Uterus (tissue), 2 donors: ENCODE results near the gene GAREM2.

Experiments used
- POLR2A ChIP-seq, 2 donors: fragments of 450-650 bp; IDR thresholded peaks; one replicate each; pipeline ENCODE4 v1.6.1; 2016; ENCODE audit warnings: antibody characterized with exemption in 2 of 2, mild to moderate bottlenecking in 1 of 2, moderate library complexity in 1 of 2
- TF ChIP-seq, protein P1 (sequence below), 4 experiments: fragments of 200-600 bp in 2 of 4; fragments of 450-650 bp in 2 of 4; sonication (generic) in 2 of 4; IDR thresholded peaks; one replicate each; pipeline ENCODE4 v1.5.1; 2016 to 2019; ENCODE audit warnings: antibody characterized with exemption in 4 of 4, mild to moderate bottlenecking in 2 of 4, moderate library complexity in 1 of 4

DNA sequence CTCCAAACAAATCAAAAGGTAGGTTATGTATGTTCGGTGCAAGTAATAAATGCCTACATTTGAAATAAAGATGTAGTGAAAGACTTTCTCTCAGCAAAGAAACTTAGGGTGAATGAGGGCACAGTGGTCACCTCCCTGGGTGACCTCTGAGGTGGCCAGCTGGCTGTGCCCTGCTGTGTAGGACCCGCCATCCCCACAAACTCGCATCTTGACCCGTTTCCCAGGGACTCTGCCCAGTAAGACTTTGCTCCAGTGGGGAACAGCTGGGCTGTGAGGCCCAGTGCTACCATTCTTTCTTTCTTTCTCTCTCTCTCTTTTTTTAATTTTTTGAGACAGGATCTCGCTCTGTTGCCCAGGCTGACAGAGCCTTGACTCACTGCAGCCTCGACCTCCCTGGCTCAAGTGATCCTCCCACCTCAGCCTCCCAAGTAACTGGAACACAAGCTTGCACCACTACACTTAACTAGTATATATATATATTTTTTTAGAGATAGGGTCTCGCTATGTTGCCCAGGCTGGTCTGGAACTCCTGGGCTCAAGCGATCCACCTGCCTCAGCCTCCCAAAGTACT lies 8.2 kb upstream of the GAREM2 start:
- no peak for TF ChIP-seq POLR2A (IDR thresholded peaks at IDR 0.05)
- TF ChIP-seq, protein P1, sequence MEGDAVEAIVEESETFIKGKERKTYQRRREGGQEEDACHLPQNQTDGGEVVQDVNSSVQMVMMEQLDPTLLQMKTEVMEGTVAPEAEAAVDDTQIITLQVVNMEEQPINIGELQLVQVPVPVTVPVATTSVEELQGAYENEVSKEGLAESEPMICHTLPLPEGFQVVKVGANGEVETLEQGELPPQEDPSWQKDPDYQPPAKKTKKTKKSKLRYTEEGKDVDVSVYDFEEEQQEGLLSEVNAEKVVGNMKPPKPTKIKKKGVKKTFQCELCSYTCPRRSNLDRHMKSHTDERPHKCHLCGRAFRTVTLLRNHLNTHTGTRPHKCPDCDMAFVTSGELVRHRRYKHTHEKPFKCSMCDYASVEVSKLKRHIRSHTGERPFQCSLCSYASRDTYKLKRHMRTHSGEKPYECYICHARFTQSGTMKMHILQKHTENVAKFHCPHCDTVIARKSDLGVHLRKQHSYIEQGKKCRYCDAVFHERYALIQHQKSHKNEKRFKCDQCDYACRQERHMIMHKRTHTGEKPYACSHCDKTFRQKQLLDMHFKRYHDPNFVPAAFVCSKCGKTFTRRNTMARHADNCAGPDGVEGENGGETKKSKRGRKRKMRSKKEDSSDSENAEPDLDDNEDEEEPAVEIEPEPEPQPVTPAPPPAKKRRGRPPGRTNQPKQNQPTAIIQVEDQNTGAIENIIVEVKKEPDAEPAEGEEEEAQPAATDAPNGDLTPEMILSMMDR (IDR thresholded peaks at IDR 0.05), result no peak
